HG03457 (cell line): Measurements from ENCODE around the gene TMEM220.

ENCODE experiments used
- ATAC-seq: cut with Tn5 transposase; IDR thresholded peaks from one replicate; pipeline ENCODE4 v1.9.1; 2021; ENCODE audit warnings: moderate number of reproducible peaks; ENCODE audit not compliant: unreplicated experiment

The TMEM220 gene

GRCh38 chr17:10729334-10730193 lies at the start of gene TMEM220:
TMEM220 (minus strand) TSS chr17:10730023; CDS start chr17:10729851, 172 bp downstream.
- ATAC-seq, result no peak

DNA sequence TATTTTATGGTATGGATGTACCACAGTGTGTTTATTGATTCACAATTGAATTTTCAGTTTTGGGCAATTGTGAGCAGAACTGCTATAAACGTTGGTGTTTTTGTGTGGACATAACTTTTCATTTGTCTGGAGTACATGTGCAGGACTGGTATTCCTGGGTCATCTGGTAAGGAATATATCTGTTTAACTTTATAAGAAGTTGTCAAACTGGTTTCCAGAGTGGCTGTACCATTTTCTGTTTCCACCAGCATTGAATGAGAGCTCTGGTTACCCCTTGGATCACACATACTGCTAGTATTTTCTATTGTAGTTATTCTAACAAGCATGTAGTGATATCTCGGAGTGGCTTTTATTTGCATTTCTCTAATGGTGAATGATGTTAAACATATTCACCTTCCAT lies 49.8 kb upstream of the TMEM220 start:
- ATAC-seq, result no peak

DNA sequence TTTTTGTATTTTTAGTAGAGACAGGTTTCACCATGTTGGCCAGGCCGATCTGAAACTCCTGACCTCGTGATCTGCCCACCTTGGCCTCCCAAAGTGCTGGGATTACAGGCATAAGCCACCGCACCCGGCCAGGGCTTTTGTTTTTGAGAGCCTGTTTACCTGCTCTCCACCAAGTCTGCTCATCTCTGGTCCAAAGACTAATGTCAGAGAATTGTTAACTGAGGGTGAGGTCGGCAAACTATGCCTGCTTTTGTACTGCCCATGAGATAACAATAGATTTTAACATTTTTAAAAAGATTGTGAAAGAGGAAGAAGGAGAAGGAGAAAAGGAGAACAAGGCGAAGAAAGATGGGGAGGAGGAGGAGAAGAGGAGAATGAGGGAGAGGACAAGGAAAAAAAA lies 48.1 kb upstream of the TMEM220 start:
- no peak for ATAC-seq

GRCh38 chr17:10777131-10777807 lies 47.4 kb upstream of the TMEM220 start:
- ATAC-seq, result no peak

GRCh38 chr17:10776381-10776780 lies 46.6 kb upstream of the TMEM220 start:
- no peak for ATAC-seq

- ATAC-seq, result no peak
Measured at GRCh38 chr17:10775740-10776356, 46.0 kb upstream of the TMEM220 start.

DNA sequence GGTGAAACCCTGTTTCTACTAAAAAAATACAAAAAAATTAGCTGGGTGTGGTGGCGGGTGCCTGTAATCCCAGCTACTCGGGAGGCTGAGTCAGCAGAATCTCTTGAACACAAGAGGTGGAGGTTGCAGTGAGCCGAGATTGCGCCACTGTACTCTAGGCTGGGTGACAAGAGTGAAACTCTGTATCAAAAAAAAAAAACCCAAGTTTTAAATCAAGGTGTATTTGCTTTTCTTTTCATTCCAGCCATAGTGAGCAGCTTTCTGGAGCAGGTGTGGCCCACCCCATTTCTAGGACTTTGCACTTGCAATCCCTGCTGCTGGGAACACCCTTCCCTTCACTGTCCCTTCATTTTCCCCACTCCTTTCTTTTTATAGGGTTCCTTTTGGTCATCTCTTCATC lies 45.2 kb upstream of the TMEM220 start:
- ATAC-seq, result no peak

DNA sequence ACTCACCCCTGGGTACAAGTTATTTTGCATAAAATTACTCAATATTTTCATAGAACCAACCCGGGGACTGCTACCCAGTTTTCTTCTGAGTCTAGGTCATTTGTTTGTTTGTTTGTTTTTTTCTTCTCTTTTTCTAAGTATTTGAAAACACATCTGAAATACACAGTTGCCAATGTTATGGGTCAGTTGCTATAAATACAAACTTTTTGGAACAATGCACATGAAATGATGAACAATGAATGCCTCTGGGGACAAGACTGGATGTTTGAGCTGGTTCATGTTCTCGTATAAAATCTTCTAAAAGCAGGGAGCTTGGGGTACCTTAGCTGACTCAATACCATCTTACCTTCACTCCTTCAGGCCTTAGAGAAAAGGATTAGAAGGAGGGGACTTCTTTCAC lies 43.6 kb upstream of the TMEM220 start:
- no peak for ATAC-seq

DNA sequence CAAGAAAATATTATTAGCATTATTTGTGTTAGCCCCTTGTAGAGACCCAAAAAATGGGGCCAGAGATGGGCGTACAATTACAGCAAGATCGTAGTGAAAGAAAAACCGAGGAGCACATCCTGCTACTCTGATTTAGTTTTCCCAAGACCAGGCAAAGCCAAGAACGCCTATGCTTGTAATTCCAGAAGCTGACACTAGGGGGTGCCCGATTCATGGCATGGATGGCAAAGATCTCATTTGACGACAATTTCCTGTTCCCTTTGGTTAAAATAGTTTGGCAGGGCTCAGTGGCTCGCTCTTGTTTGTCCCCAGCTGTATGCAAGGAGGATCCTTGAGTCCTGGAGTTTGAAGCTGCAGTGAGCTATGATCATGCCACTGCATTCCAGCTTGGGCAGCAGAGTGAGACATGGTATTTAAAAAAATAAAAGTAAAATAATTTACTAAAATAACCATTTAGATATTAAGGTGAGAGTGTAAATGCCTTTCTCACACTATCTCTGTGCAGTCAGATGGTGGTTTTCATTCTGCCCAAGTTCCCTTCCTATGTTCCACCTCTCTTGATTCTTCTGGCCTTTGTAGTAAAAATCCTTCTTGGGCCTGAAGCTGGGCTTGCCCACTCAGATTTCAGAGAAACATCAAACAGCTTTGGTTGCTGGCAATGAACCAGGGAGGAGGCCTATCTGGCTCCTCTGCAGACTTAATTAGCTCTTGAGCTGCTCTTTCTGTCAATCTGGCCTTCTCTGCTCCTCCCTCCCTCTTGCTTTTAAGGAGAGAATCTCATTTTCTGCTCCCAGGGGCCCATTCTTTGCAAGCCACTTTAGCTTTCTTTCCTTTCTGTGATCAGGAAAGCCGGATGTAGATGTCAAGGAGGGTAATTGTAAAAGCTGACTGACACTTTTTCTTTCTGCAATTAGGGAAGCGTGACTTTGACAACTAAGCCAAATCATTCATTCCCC lies 42.9 kb upstream of the TMEM220 start:
- ATAC-seq, result no peak

DNA sequence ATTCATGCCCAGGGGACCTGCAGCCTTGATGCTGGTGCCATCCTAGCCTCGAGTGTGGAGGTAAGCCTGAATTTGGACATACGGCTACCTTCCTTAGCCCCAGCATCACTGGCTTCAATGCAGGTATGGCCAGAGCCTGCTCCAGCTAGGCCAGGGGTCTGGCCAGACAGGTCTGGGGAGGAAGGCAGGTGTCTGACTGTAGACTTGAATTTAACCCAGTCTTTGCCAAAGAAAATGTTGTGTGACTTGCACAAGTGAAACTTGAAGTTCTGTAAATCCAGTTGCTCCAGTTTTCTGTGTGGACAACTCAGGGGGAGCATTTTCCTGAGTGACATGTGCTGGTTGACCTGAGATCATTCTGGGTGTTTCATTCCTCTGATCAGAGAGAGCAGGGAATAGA lies 41.3 kb upstream of the TMEM220 start:
- ATAC-seq, result no peak

DNA sequence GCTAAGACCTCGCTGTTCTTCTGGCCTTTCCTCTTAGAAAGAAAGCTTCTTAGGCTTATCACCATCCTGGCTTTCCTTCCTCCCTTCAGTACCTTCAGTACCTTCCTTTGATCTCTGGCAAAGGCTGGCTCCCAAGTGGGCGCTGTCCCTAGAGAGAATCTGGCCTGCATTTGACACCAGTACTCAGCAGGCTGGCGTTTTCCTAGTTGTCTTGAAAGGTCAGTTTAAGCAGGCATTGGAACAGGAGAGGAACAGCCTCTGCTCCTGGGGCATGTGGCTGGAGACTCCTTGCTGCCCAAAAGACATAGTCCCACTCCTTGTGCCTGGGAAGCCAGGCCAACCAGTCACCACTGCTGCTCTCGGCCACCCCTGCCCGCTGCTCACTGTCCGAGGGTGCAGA lies 40.0 kb upstream of the TMEM220 start:
- ATAC-seq, result no peak

DNA sequence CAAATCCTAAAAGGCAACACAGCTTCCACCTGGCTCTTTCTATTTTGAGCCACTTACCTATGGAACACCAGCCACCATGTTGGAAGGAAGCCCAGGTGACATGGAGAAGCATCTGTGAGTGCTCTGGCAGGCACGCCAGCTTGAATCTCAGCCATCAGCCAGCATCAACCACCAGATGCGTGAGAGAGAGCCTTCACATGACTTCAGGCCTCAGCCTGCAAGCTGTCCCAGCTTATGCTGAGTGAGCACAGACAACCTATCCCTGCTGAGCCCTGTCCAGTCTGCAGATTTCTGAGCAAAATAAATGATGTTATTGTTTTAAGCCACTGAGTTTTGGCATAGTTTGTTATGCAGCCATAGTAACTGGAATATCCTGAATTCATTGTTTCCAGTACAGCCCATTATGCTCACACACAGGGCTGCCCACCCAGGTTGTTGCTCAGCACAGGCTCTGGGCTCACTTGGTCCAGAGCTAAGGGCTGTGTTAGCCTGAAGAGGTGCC lies 39.0 kb upstream of the TMEM220 start:
- no peak for ATAC-seq

DNA sequence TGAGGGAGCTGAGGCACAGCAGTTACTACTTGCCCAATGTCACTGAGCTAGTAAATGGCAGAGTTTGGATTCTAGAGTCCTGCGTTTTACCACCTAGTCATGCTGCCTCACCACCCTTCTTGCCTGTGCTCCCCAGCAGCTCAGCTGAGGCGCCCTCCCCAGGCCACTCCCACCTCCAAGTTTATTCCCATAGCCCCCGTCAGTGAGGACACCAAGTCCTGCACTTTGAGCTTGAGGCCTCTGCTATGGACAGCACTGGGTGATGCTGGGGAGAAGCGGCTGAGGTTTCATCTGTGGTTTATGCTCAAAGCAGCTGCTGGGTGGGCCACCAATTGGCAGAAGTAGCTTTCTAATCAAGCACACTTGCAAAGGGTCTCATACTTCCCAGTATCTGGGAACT lies 37.4 kb upstream of the TMEM220 start:
- no peak for ATAC-seq

- no peak for ATAC-seq
Measured at GRCh38 chr17:10762037-10762436, 32.2 kb upstream of the TMEM220 start.

DNA sequence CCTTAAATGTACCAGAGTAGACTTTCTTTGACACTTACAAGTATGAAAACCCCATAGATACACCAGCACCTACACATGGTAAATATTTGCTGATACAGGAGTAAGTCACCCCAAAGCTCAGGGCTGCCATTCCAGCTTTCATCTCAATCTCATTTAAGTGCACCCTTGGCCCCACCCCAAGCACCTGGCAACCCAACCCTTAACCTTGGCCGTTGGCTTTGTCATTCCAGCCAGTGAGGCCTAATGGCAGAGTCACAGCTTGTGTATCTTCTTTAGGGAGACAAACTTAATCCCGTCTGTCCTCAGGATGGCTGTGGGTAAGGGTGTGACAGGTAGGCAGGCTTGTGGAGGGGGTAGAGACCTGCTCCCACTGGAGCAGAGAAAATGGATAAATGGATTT lies 31.5 kb upstream of the TMEM220 start:
- ATAC-seq, result no peak

GRCh38 chr17:10758062-10758461 lies 28.2 kb upstream of the TMEM220 start:
- no peak for ATAC-seq

- ATAC-seq, result no peak
Measured at GRCh38 chr17:10757647-10758046, 27.8 kb upstream of the TMEM220 start.

DNA sequence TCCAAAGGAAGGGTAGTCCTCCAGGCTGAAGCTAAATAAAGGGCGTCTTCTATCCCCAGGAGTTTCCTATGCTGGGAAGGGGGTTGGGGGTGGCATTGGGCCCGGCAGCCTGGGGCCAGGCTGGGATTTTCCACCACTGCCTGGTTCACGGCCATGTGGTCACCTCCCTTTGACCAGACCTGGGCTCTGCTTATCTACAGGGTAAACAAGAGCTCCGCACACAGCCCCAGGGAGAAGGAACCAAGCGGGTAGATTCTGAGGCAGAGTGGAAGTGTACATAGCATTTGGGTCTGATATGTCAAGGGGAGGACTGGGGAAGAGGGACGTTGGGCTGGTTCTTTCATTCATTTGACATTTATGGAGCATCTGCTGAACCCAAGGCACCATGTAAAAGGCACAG lies 27.2 kb upstream of the TMEM220 start:
- no peak for ATAC-seq

DNA sequence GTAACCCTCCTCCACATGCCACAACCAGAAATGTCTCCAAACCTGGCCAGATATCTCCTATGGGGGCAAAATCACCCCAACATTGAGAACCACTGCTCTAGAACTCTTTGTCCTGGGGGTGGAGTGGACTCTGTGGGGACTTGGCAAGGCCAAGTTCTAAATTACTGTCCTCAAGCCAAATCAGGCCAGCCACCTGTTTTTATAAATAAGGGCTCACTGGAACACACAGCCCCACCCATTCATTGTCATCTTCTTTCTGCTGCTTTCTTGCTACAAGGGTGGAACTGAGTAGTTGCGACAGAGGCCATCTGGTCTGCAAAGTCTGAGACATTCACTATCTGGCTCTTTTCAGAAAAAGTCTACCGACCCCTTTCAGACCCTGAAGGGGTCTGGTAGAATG lies 26.8 kb upstream of the TMEM220 start:
- no peak for ATAC-seq

- no peak for ATAC-seq
Measured at GRCh38 chr17:10756185-10756584, 26.4 kb upstream of the TMEM220 start.
